GM23248 (cell line): ENCODE results near the gene CATSPERD. TPM values are rescaled to one million over a fixed set of nuclear protein-coding genes. Genes with fewer than 3 reads are reported as not detected.

Experiments
- DNase-seq: peaks from one replicate; pipeline ENCODE4 v3.0.0-alpha.2; 2015
- H2AFZ ChIP-seq: fragments of 200-600 bp; sonication (generic); 2 replicates; pipeline ENCODE4 v1.6.1; 2016; ENCODE audit warnings: antibody characterized with exemption
- H3F3A ChIP-seq: fragments of 200-600 bp; sonication (generic); 2 replicates; pipeline ENCODE4 v1.6.1; 2016; ENCODE audit warnings: mild to moderate bottlenecking, antibody characterized with exemption, mixed run types; ENCODE audit not compliant: insufficient read depth
- H3K27ac ChIP-seq: fragments of 200-600 bp; sonication (generic); 2 replicates; pipeline ENCODE4 v1.5.1; 2016; ENCODE audit warnings: mild to moderate bottlenecking
- H3K27me3 ChIP-seq: fragments of 200-600 bp; sonication (generic); replicated peaks from 2 replicates; pipeline ENCODE4 v1.6.1; 2016; ENCODE audit warnings: mild to moderate bottlenecking; ENCODE audit not compliant: insufficient read depth
- H3K36me3 ChIP-seq: fragments of 200-600 bp; sonication (generic); 2 replicates; pipeline ENCODE4 v1.6.1; 2016; ENCODE audit warnings: low read depth, mild to moderate bottlenecking
- H3K4me1 ChIP-seq: fragments of 200-600 bp; sonication (generic); 2 replicates; pipeline ENCODE4 v1.6.1; 2016; ENCODE audit warnings: mild to moderate bottlenecking; ENCODE audit not compliant: insufficient read depth
- H3K4me2 ChIP-seq: fragments of 200-600 bp; sonication (generic); one replicate; pipeline ENCODE4 v1.6.1; 2016; ENCODE audit warnings: mild to moderate bottlenecking; ENCODE audit not compliant: unreplicated experiment
- H3K4me3 ChIP-seq: fragments of 200-600 bp; sonication (generic); 2 replicates; pipeline ENCODE4 v1.5.1; 2016; ENCODE audit warnings: mild to moderate bottlenecking
- H3K79me2 ChIP-seq: fragments of 200-600 bp; sonication (generic); 2 replicates; pipeline ENCODE4 v1.6.1; 2016; ENCODE audit warnings: mild to moderate bottlenecking; ENCODE audit not compliant: insufficient read depth
- H3K9ac ChIP-seq: fragments of 200-600 bp; sonication (generic); 2 replicates; pipeline ENCODE4 v1.6.1; 2016; ENCODE audit warnings: mild to moderate bottlenecking
- H3K9me2 ChIP-seq: fragments of 200-600 bp; sonication (generic); 2 replicates; pipeline ENCODE4 v1.6.1; 2016; ENCODE audit warnings: mixed run types, mild to moderate bottlenecking, moderate library complexity; ENCODE audit not compliant: insufficient read depth
- H3K9me3 ChIP-seq: fragments of 200-600 bp; sonication (generic); one replicate; pipeline ENCODE4 v1.6.1; 2017; ENCODE audit warnings: low read depth
- H4K20me1 ChIP-seq: fragments of 200-600 bp; sonication (generic); 2 replicates; pipeline ENCODE4 v1.6.0; 2016; ENCODE audit not compliant: insufficient read depth
- EZH2 ChIP-seq: fragments of 200-600 bp; sonication (generic); IDR thresholded peaks from 2 replicates; pipeline ENCODE4 v1.6.1; 2018; ENCODE audit warnings: antibody characterized with exemption, mild to moderate bottlenecking; ENCODE audit not compliant: insufficient read depth, poor library complexity, severe bottlenecking
- EZH2phosphoT487 ChIP-seq: fragments of 200-600 bp; sonication (generic); IDR thresholded peaks from 2 replicates; pipeline ENCODE4 v1.6.1; 2018; ENCODE audit warnings: antibody characterized with exemption, moderate library complexity, mild to moderate bottlenecking, low read depth; ENCODE audit not compliant: insufficient read depth
- WGBS, 2 experiments: methylation state at CpG; one replicate each; pipeline ENCODE4 v1.1.6; 2015 to 2017; ENCODE audit warnings: low lambda C conversion rate in 2 of 2, low coverage in 1 of 2; ENCODE audit errors: missing lambda C conversion rate in 2 of 2; 5-methylcytosine and 5-hydroxymethylcytosine counted together
- in situ Hi-C: fragments of 300-500 bp; cut with MboI; formaldehyde crosslinking; loops from 2 replicates; pipeline ENCODE4 v1.15.0; 2020
- polyA plus RNA-seq: library from polyadenylated mRNA; unstranded; fragments of >200 nt; fragmentation: Nextera tagmentation; extraction: Ambion mirVana; gene quantifications from 2 replicates; pipeline ENCODE4 v1.2.1, GENCODE V29; 2016
- total RNA-seq: library from RNA; depleted of rRNA; stranded (reverse); fragments of >200 nt; shearing (Covaris generic); gene quantifications from 2 replicates; pipeline ENCODE4 v1.2.3, GENCODE V29; 2014

CATSPERD gene
- total and polyA plus RNA-seq, 2 experiments from 2014 or later: 0.22 TPM; not detected in 1

DNA sequence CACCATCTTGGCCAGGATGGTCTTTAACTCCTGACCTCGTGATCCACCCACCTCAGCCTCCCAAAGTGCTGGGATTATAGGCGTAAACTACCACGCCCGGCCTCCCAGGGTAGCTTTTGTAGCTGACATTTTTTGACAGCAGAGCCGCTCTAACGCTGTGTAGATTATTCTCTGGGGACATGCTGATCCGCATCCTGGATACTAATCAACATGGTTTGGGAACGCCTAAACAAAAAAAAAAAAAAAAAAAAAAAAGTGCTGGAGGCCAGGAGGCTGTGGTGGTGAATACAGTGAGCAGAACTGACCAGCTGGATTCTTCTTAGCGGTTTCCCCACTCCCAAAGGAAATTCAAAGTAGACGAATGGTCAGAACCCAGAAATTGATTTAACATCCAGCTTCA lies 5.6 kb upstream of the CATSPERD start:
- H3K9me3 ChIP-seq: no peaks in the 10 kb centered on the region
- WGBS, 2 experiments: 87 to 89% methylated on average over 10 of the region's 10 CpGs

DNA sequence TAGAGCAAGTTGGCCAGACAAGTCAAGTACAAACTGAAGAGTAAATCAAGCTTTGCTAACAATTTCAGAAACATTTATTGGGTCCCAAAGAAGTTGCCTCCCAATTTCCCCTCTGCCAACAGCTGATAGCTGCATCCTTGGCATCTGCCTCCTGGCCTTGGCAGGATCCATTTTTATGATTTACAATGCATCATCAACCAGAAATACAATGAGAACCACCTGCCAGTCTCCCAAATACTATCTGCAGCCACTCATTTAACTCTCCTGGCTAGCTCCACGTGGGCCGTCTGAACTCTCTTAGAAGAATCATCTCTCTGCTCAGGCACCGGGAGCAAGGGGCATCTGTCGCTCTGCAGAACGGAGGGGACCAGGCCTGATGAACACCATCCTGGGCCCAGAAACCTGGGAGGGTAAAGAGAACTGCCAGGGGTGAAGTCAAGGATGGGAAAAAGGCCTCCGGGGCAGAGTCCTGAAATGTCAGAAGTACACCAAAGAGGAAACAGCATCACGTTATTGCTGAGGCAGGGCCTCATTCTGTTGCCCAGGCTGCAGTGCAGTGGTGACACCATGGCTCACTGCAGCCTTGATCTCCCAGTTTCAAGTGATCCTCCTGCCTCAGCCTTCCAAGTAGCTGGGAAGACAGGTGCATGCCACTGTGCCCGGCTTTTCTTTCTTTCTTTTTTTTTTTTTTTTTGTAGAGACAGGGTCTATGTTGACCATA lies 3.1 kb upstream of the CATSPERD start:
- 48 to 51% methylated on average over 8 of the region's 8 CpGs for WGBS, 2 experiments
- no peak for DNase-seq
- Histone ChIP-seq H3K79me2 (peaks cover 74% of the 10 kb centered on the region), H3K27me3 (no peaks in the 10 kb centered on the region), H3K9me3 (no peaks in the 10 kb centered on the region), H3K27ac (peak overlapping the region; percentile 100), H4K20me1 (peaks cover 8% of the 10 kb centered on the region), H3K9ac (peak overlapping the region; percentile 100), H3K4me2 (peak overlapping the region; percentile 99), H3K36me3 (peaks cover 21% of the 10 kb centered on the region), H2AFZ (no peak overlapping the region), H3F3A (peaks cover 24% of the 10 kb centered on the region), H3K4me3 (peak overlapping the region; percentile 97), H3K4me1 (peaks cover 17% of the 10 kb centered on the region), H3K9me2 (no peaks in the 10 kb centered on the region)
- in situ Hi-C loops: no loop called here
- TF ChIP-seq EZH2: no peak
- TF ChIP-seq EZH2phosphoT487: no peak

More for the DNA sequence above, 5.6 kb upstream of the CATSPERD start:
- Histone ChIP-seq H3K4me3 (no peak overlapping the region), H3K27ac (no peak overlapping the region), H3K9ac (no peak overlapping the region), H3F3A (peaks cover 24% of the 10 kb centered on the region), H3K79me2 (peaks cover 81% of the 10 kb centered on the region), H3K9me2 (no peaks in the 10 kb centered on the region), H3K27me3 (no peaks in the 10 kb centered on the region), H4K20me1 (peaks cover 8% of the 10 kb centered on the region), H3K4me1 (peaks cover 17% of the 10 kb centered on the region), H2AFZ (no peak overlapping the region), H3K36me3 (peaks cover 38% of the 10 kb centered on the region), H3K4me2 (no peak overlapping the region)
- no peak for DNase-seq
- TF ChIP-seq EZH2: no peak
- TF ChIP-seq EZH2phosphoT487: no peak
- in situ Hi-C loops: no loop called here

GRCh38 chr19:5718037-5718578 lies 2.3 kb upstream of the CATSPERD start:
- in situ Hi-C loops: no loop called here
- peak overlapping the region; percentile 99 for H3K4me2 ChIP-seq
- no peak overlapping the region for H2AFZ ChIP-seq
- peaks cover 24% of the 10 kb centered on the region for H3F3A ChIP-seq
- H3K4me3 ChIP-seq: peak overlapping the region; percentile 97
- peak; percentile 81 for DNase-seq
- no peaks in the 10 kb centered on the region for H3K27me3 ChIP-seq
- H3K4me1 ChIP-seq: peaks cover 17% of the 10 kb centered on the region
- H3K9ac ChIP-seq: peak overlapping the region; percentile 100
- TF ChIP-seq EZH2phosphoT487: no peak
- no peak for TF ChIP-seq EZH2
- no peaks in the 10 kb centered on the region for H3K9me2 ChIP-seq
- 30% methylated on average over 14 of the region's 14 CpGs for WGBS, 2 experiments
- peaks cover 14% of the 10 kb centered on the region for H3K36me3 ChIP-seq
- peak overlapping the region; percentile 100 for H3K27ac ChIP-seq
- H3K9me3 ChIP-seq: no peaks in the 10 kb centered on the region
- H4K20me1 ChIP-seq: peaks cover 8% of the 10 kb centered on the region
- H3K79me2 ChIP-seq: peaks cover 67% of the 10 kb centered on the region

- Histone ChIP-seq H3K9ac (peak overlapping the region; percentile 100), H2AFZ (no peak overlapping the region), H3K4me3 (peak overlapping the region; percentile 97), H4K20me1 (peaks cover 7% of the 10 kb centered on the region), H3K4me2 (peak overlapping the region; percentile 99), H3F3A (peaks cover 24% of the 10 kb centered on the region), H3K79me2 (peaks cover 60% of the 10 kb centered on the region), H3K27me3 (no peaks in the 10 kb centered on the region), H3K9me2 (no peaks in the 10 kb centered on the region), H3K27ac (peak overlapping the region; percentile 100), H3K4me1 (peaks cover 17% of the 10 kb centered on the region), H3K9me3 (no peaks in the 10 kb centered on the region), H3K36me3 (peaks cover 9% of the 10 kb centered on the region)
- in situ Hi-C loops: no loop called here
- DNase-seq: peak; percentile 91
- WGBS, 2 experiments: 21 to 22% methylated on average over 11 of the region's 11 CpGs
- TF ChIP-seq EZH2 (no peak), EZH2phosphoT487 (no peak)
Measured at GRCh38 chr19:5718579-5719273, 1.7 kb upstream of the CATSPERD start.
